PC-3 (cell line): ENCODE results near the gene IL34. TPM values are rescaled to one million over a fixed set of nuclear protein-coding genes. Genes with fewer than 3 reads are reported as not detected.

Source experiments
- ATAC-seq: fragments of 200-7000 bp; cut with Tn5 transposase; 2 replicates; pipeline ENCODE4 v1.9.1; 2020; ENCODE audit warnings: mild to moderate bottlenecking, moderate library complexity
- BruUV-seq: library from RNA; stranded (reverse); fragments of 400-500 nt; replicated peaks from 2 replicates; lab custom pipeline; 2021; lab: Mats Ljungman, UMichigan
- CTCF ChIA-PET: fragments of 300-600 bp; sonication (Branson Sonifier 250); formaldehyde crosslinking; loops from one replicate; lab custom pipeline; 2022; ENCODE audit warnings: antibody characterized with exemption; lab: Charles Lee
- POLR2A ChIA-PET: fragments of 300-600 bp; sonication (Branson Sonifier 250); formaldehyde crosslinking; loops from one replicate; lab custom pipeline; 2022; ENCODE audit warnings: antibody characterized with exemption; ENCODE audit not compliant: unreplicated experiment; lab: Charles Lee
- DNase-seq: peaks from one replicate; pipeline ENCODE4 v3.0.0-alpha.2; 2015
- H2AFZ ChIP-seq: fragments of 300-600 bp; sonication (generic); 2 replicates; pipeline ENCODE4 v1.6.0; 2016; ENCODE audit warnings: antibody characterized with exemption, low read length
- H3F3A ChIP-seq: fragments of 300-600 bp; sonication (generic); one replicate; pipeline ENCODE4 v1.6.0; 2017; ENCODE audit warnings: antibody characterized with exemption, low read length, control low read depth, mild to moderate bottlenecking; ENCODE audit not compliant: unreplicated experiment
- H3K27ac ChIP-seq: fragments of 300-600 bp; sonication (generic); 2 replicates; pipeline ENCODE4 v1.5.1; 2016; ENCODE audit warnings: mild to moderate bottlenecking, low read length
- H3K27me3 ChIP-seq: fragments of 300-600 bp; sonication (generic); 2 replicates; pipeline ENCODE4 v1.6.1; 2016; ENCODE audit warnings: low read length, mixed read lengths
- H3K36me3 ChIP-seq: fragments of 300-600 bp; sonication (generic); 2 replicates; pipeline ENCODE4 v1.6.1; 2016; ENCODE audit warnings: low read depth, mixed run types, low read length, mixed read lengths
- H3K4me1 ChIP-seq: fragments of 300-600 bp; sonication (generic); 2 replicates; pipeline ENCODE4 v1.5.1; 2016; ENCODE audit warnings: low read length; ENCODE audit not compliant: insufficient read depth
- H3K4me2 ChIP-seq: fragments of 300-600 bp; sonication (generic); 2 replicates; pipeline ENCODE4 v1.6.0; 2016; ENCODE audit warnings: low read length
- H3K4me3 ChIP-seq: fragments of 300-600 bp; sonication (generic); 2 replicates; pipeline ENCODE4 v1.5.1; 2016; ENCODE audit warnings: mild to moderate bottlenecking, low read length, mixed read lengths
- H3K79me2 ChIP-seq: fragments of 300-600 bp; sonication (generic); 2 replicates; pipeline ENCODE4 v1.6.1; 2017; ENCODE audit warnings: low read length, mixed read lengths
- H3K9ac ChIP-seq: fragments of 300-600 bp; sonication (generic); 2 replicates; pipeline ENCODE4 v1.6.0; 2016; ENCODE audit warnings: mild to moderate bottlenecking, low read length
- H3K9me2 ChIP-seq: fragments of 300-600 bp; sonication (generic); replicated peaks from 2 replicates; pipeline ENCODE4 v1.6.1; 2016; ENCODE audit warnings: mixed run types, low read length, mixed read lengths
- H3K9me3 ChIP-seq: fragments of 300-600 bp; sonication (generic); 2 replicates; pipeline ENCODE4 v1.6.1; 2016; ENCODE audit warnings: low read length, mixed read lengths
- H4K20me1 ChIP-seq: fragments of 300-600 bp; sonication (generic); 2 replicates; pipeline ENCODE4 v1.6.1; 2016; ENCODE audit warnings: low read length, mixed read lengths
- EZH2 ChIP-seq: fragments of 300-600 bp; sonication (generic); IDR thresholded peaks from one replicate; pipeline ENCODE4 v1.6.1; 2017; ENCODE audit warnings: antibody characterized with exemption, mild to moderate bottlenecking, low read length; ENCODE audit not compliant: unreplicated experiment
- EZH2phosphoT487 ChIP-seq: fragments of 300-600 bp; sonication (generic); IDR thresholded peaks from 2 replicates; pipeline ENCODE4 v1.6.1; 2018; ENCODE audit warnings: mild to moderate bottlenecking, antibody characterized with exemption, low read length, borderline replicate concordance
- intact Hi-C: fragments of 100-400 bp; cut with micrococcal nuclease; formaldehyde crosslinking; loops from 2 replicates; pipeline ENCODE4 v1.9.0; 2023
- total RNA-seq: library from RNA; depleted of rRNA; stranded (reverse); fragments of >200 nt; gene quantifications from 2 replicates; pipeline ENCODE4 v1.2.3, GENCODE V29; 2014
- TF ChIP-seq, protein P1 (sequence below): fragments of 300-600 bp; sonication (generic); conservative IDR thresholded peaks from 2 replicates; pipeline ENCODE4 v1.5.1; 2017; ENCODE audit warnings: antibody characterized with exemption, low read depth, mild to moderate bottlenecking, low read length

Gene IL34
- total RNA-seq, 1 experiment from 2014 or later = not detected

DNA sequence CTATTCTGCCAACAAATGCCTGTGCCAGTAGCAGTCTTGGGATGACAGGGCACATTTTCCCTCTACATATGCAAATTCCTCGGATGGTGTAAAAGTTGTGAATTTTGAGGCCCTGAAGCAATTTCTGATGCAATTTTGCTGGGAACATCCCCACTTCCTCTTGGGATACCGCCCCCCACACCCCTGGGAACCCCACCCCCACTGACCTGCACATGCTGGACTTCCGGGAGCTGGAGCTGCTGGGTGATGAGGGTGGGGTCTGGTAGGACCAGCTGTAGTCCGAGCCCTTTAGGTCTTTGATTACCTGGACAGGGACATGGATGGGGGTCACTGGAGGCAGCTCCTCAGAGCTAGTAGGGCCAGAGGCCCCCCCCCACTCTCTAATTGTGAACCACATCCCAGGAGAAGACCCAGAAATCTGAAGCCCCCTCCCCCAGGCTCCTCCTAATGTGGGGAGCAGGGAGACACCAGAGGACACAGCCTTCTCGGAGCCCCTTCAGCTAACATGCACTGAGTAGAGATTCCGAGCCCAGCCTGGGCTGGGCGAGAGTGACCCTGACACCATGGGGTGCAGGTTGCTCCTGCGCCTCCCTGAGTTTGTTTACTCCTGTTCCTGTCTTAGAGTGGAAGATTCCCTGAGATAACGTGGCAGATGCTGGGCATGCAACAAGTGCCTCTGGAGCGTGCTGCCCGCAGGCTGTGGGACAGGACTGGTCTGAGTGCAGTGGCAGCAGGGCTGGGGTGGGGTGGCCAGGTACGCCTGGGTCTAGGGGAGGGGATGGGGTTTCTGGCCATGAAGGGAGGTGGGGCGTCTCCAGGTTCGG lies 30.5 kb downstream of the IL34 start:
- H3K36me3 ChIP-seq = peaks cover 5% of the 10 kb centered on the region; the same call in 1 of the 2 replicates
- ChIA-PET POLR2A (no interaction called here), CTCF (no interaction called here)
- peaks cover 14% of the 10 kb centered on the region for H3K79me2 ChIP-seq
- H4K20me1 ChIP-seq = no peaks in the 10 kb centered on the region
- H3K9ac ChIP-seq = no peak overlapping the region
- no peaks in the 10 kb centered on the region for H3F3A ChIP-seq
- H3K4me2 ChIP-seq = no peak overlapping the region
- H3K9me3 ChIP-seq = no peaks in the 10 kb centered on the region
- H3K4me1 ChIP-seq = no peaks in the 10 kb centered on the region
- BruUV-seq = no TSS peak
- TF ChIP-seq EZH2phosphoT487 (no peak), EZH2 (no peak)
- TF ChIP-seq, protein P1, sequence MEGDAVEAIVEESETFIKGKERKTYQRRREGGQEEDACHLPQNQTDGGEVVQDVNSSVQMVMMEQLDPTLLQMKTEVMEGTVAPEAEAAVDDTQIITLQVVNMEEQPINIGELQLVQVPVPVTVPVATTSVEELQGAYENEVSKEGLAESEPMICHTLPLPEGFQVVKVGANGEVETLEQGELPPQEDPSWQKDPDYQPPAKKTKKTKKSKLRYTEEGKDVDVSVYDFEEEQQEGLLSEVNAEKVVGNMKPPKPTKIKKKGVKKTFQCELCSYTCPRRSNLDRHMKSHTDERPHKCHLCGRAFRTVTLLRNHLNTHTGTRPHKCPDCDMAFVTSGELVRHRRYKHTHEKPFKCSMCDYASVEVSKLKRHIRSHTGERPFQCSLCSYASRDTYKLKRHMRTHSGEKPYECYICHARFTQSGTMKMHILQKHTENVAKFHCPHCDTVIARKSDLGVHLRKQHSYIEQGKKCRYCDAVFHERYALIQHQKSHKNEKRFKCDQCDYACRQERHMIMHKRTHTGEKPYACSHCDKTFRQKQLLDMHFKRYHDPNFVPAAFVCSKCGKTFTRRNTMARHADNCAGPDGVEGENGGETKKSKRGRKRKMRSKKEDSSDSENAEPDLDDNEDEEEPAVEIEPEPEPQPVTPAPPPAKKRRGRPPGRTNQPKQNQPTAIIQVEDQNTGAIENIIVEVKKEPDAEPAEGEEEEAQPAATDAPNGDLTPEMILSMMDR = no peak
- no peak overlapping the region for H2AFZ ChIP-seq
- DNase-seq (no peak), ATAC-seq (no peak)
- intact Hi-C loops = no loop called here
- H3K9me2 ChIP-seq = no peaks in the 10 kb centered on the region
- no peaks in the 10 kb centered on the region for H3K27me3 ChIP-seq
- H3K27ac ChIP-seq = no peak overlapping the region
- H3K4me3 ChIP-seq = no peak overlapping the region

DNA sequence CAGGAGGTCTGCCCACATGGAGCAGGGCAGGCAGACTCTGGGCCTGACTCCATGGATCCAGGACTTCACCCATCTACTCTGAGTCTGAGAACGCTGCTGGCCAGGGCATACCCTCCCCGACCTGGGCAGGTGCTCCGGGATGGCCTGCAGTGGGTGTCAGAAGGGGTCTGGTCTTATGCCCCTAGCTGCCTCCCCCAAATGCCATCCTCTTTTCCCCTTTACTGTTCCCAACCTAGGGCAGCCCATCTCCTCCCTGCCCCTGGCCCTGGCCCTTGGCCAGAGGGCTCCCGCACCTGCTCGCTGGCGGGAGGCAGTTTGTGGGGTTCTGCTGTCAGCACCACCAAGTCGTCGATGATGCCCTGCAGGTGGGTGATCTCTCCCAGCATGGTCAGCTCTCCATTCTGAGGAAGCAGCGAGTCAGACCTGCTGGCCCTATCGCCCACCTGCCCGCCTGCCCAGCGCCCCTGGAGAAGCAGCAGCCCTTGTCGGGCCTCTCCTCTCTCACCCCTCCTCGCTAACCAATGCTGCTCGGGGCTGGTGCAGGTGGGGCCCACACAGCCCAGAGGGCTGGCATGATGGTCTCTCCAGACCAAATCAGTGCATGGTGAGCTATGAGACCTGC lies 31.3 kb downstream of the IL34 start:
- H3K27ac ChIP-seq = no peak overlapping the region
- no peak for ATAC-seq

More for the DNA sequence above, 31.3 kb downstream of the IL34 start:
- no peak overlapping the region for H2AFZ ChIP-seq
- H3K4me2 ChIP-seq = no peak overlapping the region
- intact Hi-C loops = no loop called here
- no peaks in the 10 kb centered on the region for H3K27me3 ChIP-seq
- BruUV-seq = no TSS peak
- H3K79me2 ChIP-seq = peaks cover 21% of the 10 kb centered on the region
- POLR2A ChIA-PET = no interaction called here
- H3F3A ChIP-seq = no peaks in the 10 kb centered on the region
- H3K9ac ChIP-seq = no peak overlapping the region
- no peaks in the 10 kb centered on the region for H4K20me1 ChIP-seq
- H3K9me2 ChIP-seq = no peaks in the 10 kb centered on the region
- no peak overlapping the region for H3K4me3 ChIP-seq
- peaks cover 5% of the 10 kb centered on the region; the same call in 1 of the 2 replicates for H3K36me3 ChIP-seq
- no peaks in the 10 kb centered on the region for H3K9me3 ChIP-seq
- DNase-seq = no peak
- TF ChIP-seq, protein P1 = no peak
- TF ChIP-seq EZH2 = no peak
- TF ChIP-seq EZH2phosphoT487 = no peak
- CTCF ChIA-PET = no interaction called here
- H3K4me1 ChIP-seq = no peaks in the 10 kb centered on the region
